ENCODE data around the gene SPTBN4.

The SPTBN4 gene

GRCh38 chr19:40567750-40568494 is 101.1 kb downstream of the SPTBN4 start:
- DNase-seq: no peak

GRCh38 chr19:40570313-40571004 is 103.7 kb downstream of the SPTBN4 start:
- DNase-seq: peak; percentile 91

GRCh38 chr19:40571005-40571318 is 104.2 kb downstream of the SPTBN4 start:
- DNase-seq: no peak

- no peak for DNase-seq
Measured at GRCh38 chr19:40571831-40572495, 105.2 kb downstream of the SPTBN4 start.

GRCh38 chr19:40575326-40575725 is 108.5 kb downstream of the SPTBN4 start:
- DNase-seq: no peak

- DNase-seq: no peak
Measured at GRCh38 chr19:40576151-40576584, 109.4 kb downstream of the SPTBN4 start.

- DNase-seq: peak; percentile 94
Measured at GRCh38 chr19:40576585-40577451, 110.0 kb downstream of the SPTBN4 start, which contains the start of gene SHKBP1. TSS of gene SHKBP1 (plus strand) at chr19:40576873. CDS start at chr19:40576900, 27 bp downstream.

GRCh38 chr19:40578442-40578908 is 111.7 kb downstream of the SPTBN4 start:
- DNase-seq: no peak

GRCh38 chr19:40580619-40581018 is 113.8 kb downstream of the SPTBN4 start:
- DNase-seq: no peak

GRCh38 chr19:40581531-40581930 is 114.7 kb downstream of the SPTBN4 start:
- no peak for DNase-seq

- no peak for DNase-seq
Measured at GRCh38 chr19:40582467-40582866, 115.7 kb downstream of the SPTBN4 start.

- DNase-seq: no peak
Measured at GRCh38 chr19:40583283-40583682, 116.5 kb downstream of the SPTBN4 start.

GRCh38 chr19:40584007-40584406 is 117.2 kb downstream of the SPTBN4 start:
- DNase-seq: no peak

GRCh38 chr19:40585241-40585981 is 118.6 kb downstream of the SPTBN4 start:
- DNase-seq: no peak

GRCh38 chr19:40585982-40586422 is 119.2 kb downstream of the SPTBN4 start:
- no peak for DNase-seq

- no peak for DNase-seq
Measured at GRCh38 chr19:40586611-40587010, 119.8 kb downstream of the SPTBN4 start.

GRCh38 chr19:40588110-40588854 is 121.5 kb downstream of the SPTBN4 start:
- no peak for DNase-seq

- no peak for DNase-seq
Measured at GRCh38 chr19:40588926-40589569, 122.2 kb downstream of the SPTBN4 start.

GRCh38 chr19:40589591-40590429 is 123.0 kb downstream of the SPTBN4 start:
- no peak for DNase-seq
